ENCODE results near the gene BCAS3.

- TF ChIP-seq CTCF (IDR thresholded peaks at IDR 0.05; ENCODE audit: poor library complexity, severe bottlenecking) (no peak), RAD21 (conservative IDR thresholded peaks at IDR 0.05) (no peak), EZH2 (IDR thresholded peaks at IDR 0.05; ENCODE audit: borderline replicate concordance, insufficient read depth, low read length, poor library complexity, severe bottlenecking) (no peak), EP300 (conservative IDR thresholded peaks at IDR 0.05; ENCODE audit: poor library complexity, severe bottlenecking) (no peak), REST (IDR thresholded peaks at IDR 0.05; ENCODE audit: borderline replicate concordance) (no peak), TAF1 (IDR thresholded peaks at IDR 0.05; ENCODE audit: low read depth) (no peak), POLR2AphosphoS5 (IDR thresholded peaks at IDR 0.05) (no peak)
These were observed 507.7 kb downstream of the BCAS3 start for GRCh38 chr17:61185385-61185784.
